ENCODE measurements around the gene TMEM179.

TMEM179 gene

GRCh38 chr14:104559804-104560585 lies 44.6 kb downstream of the TMEM179 start:
- DNase-seq (ENCODE audit: low read depth) = no peak
- TF ChIP-seq CTCF (conservative IDR thresholded peaks at IDR 0.05; ENCODE audit: low read depth, low read length) = no peak
- H3K4me3 ChIP-seq (ENCODE audit: low read depth, low read length) = no peak overlapping the region

- no peak for DNase-seq (ENCODE audit: low read depth)
- no peak for TF ChIP-seq CTCF (conservative IDR thresholded peaks at IDR 0.05; ENCODE audit: low read depth, low read length)
- no peak overlapping the region for H3K4me3 ChIP-seq (ENCODE audit: low read depth, low read length)
Measured at GRCh38 chr14:104559028-104559803, 45.4 kb downstream of the TMEM179 start.

- DNase-seq (ENCODE audit: low read depth) = no peak
- H3K4me3 ChIP-seq (ENCODE audit: low read depth, low read length) = no peak overlapping the region
- TF ChIP-seq CTCF (conservative IDR thresholded peaks at IDR 0.05; ENCODE audit: low read depth, low read length) = no peak
Measured at GRCh38 chr14:104558231-104559027, 46.1 kb downstream of the TMEM179 start.

GRCh38 chr14:104557766-104558165 lies 46.8 kb downstream of the TMEM179 start:
- no peak for DNase-seq (ENCODE audit: low read depth)
- no peak overlapping the region for H3K4me3 ChIP-seq (ENCODE audit: low read depth, low read length)
- no peak for TF ChIP-seq CTCF (conservative IDR thresholded peaks at IDR 0.05; ENCODE audit: low read depth, low read length)

GRCh38 chr14:104557086-104557485 lies 47.5 kb downstream of the TMEM179 start:
- no peak for TF ChIP-seq CTCF (conservative IDR thresholded peaks at IDR 0.05; ENCODE audit: low read depth, low read length)
- DNase-seq (ENCODE audit: low read depth) = no peak

GRCh38 chr14:104556256-104557021 lies 48.1 kb downstream of the TMEM179 start:
- H3K4me3 ChIP-seq (ENCODE audit: low read depth, low read length) = no peak overlapping the region
- TF ChIP-seq CTCF (conservative IDR thresholded peaks at IDR 0.05; ENCODE audit: low read depth, low read length) = no peak
- no peak for DNase-seq (ENCODE audit: low read depth)

More at GRCh38 chr14:104557086-104557485, 47.5 kb downstream of the TMEM179 start:
- H3K4me3 ChIP-seq (ENCODE audit: low read depth, low read length) = no peak overlapping the region
